GM18868 (cell line): Measurements from ENCODE around the gene C12orf43.

ENCODE experiments used
- ATAC-seq: cut with Tn5 transposase; IDR thresholded peaks from one replicate; pipeline ENCODE4 v1.9.1; 2021; ENCODE audit warnings: mild to moderate bottlenecking, moderate library complexity; ENCODE audit not compliant: unreplicated experiment

Gene C12orf43

GRCh38 chr12:121001060-121001459, 15.2 kb downstream of the C12orf43 start:
- ATAC-seq = no peak

- no peak for ATAC-seq
Observed at GRCh38 chr12:121000530-121000929, 15.8 kb downstream of the C12orf43 start.

- ATAC-seq = no peak
Observed at GRCh38 chr12:120999191-121000120, 16.8 kb downstream of the C12orf43 start.

- no peak for ATAC-seq
Observed at GRCh38 chr12:120998435-120998834, 17.9 kb downstream of the C12orf43 start.

GRCh38 chr12:120997448-120997847, 18.8 kb downstream of the C12orf43 start:
- ATAC-seq = no peak

GRCh38 chr12:120996133-120996746, 20.0 kb downstream of the C12orf43 start:
- ATAC-seq = no peak

GRCh38 chr12:120994589-120995337, 21.5 kb downstream of the C12orf43 start:
- ATAC-seq = no peak

GRCh38 chr12:120994059-120994458, 22.2 kb downstream of the C12orf43 start:
- ATAC-seq = no peak

GRCh38 chr12:120993496-120993895, 22.8 kb downstream of the C12orf43 start:
- ATAC-seq = no peak

- no peak for ATAC-seq
Observed at GRCh38 chr12:120992989-120993388, 23.3 kb downstream of the C12orf43 start.

- no peak for ATAC-seq
Observed at GRCh38 chr12:120991965-120992364, 24.3 kb downstream of the C12orf43 start.

GRCh38 chr12:120990487-120991055, 25.7 kb downstream of the C12orf43 start:
- ATAC-seq = no peak

- ATAC-seq = no peak
Observed at GRCh38 chr12:120989687-120990086, 26.6 kb downstream of the C12orf43 start.

- no peak for ATAC-seq
Observed at GRCh38 chr12:120988658-120989057, 27.6 kb downstream of the C12orf43 start.

GRCh38 chr12:120988234-120988633, 28.1 kb downstream of the C12orf43 start:
- no peak for ATAC-seq

GRCh38 chr12:120984351-120984898, 31.9 kb downstream of the C12orf43 start:
- no peak for ATAC-seq

- no peak for ATAC-seq
Observed at GRCh38 chr12:120983759-120984158, 32.5 kb downstream of the C12orf43 start.

GRCh38 chr12:120982659-120983058, 33.6 kb downstream of the C12orf43 start:
- ATAC-seq = no peak

GRCh38 chr12:120981407-120981941, 34.8 kb downstream of the C12orf43 start:
- ATAC-seq = no peak

- ATAC-seq = no peak
Observed at GRCh38 chr12:120980800-120981368, 35.4 kb downstream of the C12orf43 start.
